Measurements from ENCODE around the gene NFASC.

Gene NFASC

DNA sequence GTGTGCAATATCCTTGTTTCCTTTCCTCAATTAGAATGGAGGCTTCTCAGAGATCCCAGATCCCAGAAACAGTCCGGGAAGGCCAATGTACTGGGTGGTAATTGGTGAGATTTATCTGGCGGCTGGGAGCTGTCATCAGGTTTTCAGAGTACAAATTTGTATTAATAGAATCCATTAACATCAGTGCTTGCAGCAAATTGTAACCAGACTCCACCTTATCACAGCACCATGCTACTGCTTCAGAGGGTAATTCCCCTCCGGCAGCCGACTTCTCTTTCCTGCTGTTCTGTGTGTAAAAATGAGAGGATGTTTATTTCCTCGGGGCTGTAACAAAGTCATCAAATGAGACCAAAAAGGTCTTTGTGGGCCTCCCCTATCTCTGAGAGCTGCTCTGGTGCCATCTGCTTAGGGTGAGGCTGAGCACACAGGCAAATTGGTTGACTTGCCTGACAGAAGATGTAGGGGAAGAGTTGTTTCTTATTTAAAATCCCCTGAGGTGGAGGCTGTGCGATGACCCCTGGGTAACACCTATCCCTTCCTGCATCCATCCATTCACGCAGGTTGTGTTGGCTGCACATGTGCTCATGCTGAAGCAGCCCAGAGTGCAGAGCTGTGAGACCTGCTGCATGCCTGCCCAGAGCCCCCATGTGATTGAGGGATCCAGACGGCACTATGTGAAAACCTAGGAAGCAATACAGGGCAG, 19.2 kb downstream of the NFASC start:
- Mint-ChIP-seq H3K27me3 (peaks cover 22% of the 10 kb centered on the region), H3K9me3 (no peaks in the 10 kb centered on the region), H3K36me3 (ENCODE audit: low read depth) (no peaks in the 10 kb centered on the region), H3K4me1 (ENCODE audit: low read depth) (no peaks in the 10 kb centered on the region), H3K27ac (no peak overlapping the region), H3K4me3 (no peak overlapping the region)

DNA sequence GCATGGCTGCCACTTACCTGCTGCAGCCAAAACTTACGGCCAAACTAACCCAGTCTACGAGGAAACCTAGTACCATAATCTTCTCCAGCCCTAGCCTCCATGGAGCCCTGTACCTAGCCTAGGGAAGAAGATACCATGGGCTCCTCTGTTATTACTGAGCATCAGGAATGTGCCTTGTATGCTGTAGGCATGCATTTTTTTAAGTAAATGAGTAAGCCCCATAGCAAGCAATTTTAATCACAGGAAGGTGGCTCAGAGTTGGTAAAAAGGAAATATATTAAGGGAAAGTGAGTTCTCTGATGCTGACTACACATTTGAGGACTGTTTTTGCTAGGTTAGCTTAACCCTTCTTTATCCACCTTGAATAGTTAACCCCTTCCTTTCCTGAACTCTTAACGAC, 21.2 kb downstream of the NFASC start:
- H3K9me3 Mint-ChIP-seq, result no peaks in the 10 kb centered on the region
- H3K4me1 Mint-ChIP-seq (ENCODE audit: low read depth), result no peaks in the 10 kb centered on the region
- H3K27me3 Mint-ChIP-seq, result peaks cover 29% of the 10 kb centered on the region
- H3K27ac Mint-ChIP-seq, result no peak overlapping the region
- no peaks in the 10 kb centered on the region for H3K36me3 Mint-ChIP-seq (ENCODE audit: low read depth)
- H3K4me3 Mint-ChIP-seq, result no peak overlapping the region

DNA sequence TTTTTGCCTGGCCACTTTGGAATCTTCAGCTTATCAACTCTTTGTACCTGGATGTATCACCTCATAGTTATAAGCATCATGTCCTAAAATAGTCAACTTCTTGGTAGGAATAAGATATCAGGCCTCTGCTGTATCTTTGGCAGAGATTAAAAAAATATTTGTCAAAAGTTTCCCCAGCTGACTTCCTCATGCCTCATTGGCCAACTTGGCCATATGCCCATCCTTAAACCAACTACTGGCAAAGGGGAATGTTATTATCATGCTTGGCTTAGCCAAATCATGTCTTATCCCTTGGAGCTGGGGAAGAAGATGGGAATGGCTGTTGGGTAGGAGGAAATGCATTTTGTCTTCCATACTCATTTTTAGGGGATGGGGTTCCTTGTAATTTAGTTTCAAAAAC, 23.4 kb downstream of the NFASC start:
- Mint-ChIP-seq H3K27ac (no peak overlapping the region), H3K36me3 (ENCODE audit: low read depth) (no peaks in the 10 kb centered on the region), H3K4me3 (no peak overlapping the region), H3K4me1 (ENCODE audit: low read depth) (no peaks in the 10 kb centered on the region), H3K9me3 (no peaks in the 10 kb centered on the region), H3K27me3 (peaks cover 39% of the 10 kb centered on the region)

DNA sequence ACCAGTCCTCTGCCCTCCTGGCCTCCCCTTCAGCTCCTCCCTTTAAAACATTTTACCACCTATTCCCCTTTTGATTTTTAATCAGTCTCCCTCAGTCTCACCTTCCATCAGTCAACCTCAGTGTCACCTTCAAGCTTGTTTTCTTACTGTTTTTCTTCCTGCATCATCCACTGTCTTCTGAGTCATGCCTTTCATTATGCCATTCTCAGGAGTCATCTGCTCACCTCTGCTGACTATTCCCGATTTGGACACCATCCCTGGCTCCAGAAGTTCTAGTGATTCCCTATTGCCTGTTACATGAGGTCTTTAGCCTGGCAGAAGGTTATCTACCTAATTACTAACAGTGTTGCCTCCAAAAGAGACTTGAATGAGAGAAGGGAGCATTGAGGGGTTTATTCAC, 23.9 kb downstream of the NFASC start:
- H3K9me3 Mint-ChIP-seq, result no peaks in the 10 kb centered on the region
- no peak overlapping the region for H3K4me3 Mint-ChIP-seq
- H3K36me3 Mint-ChIP-seq (ENCODE audit: low read depth), result no peaks in the 10 kb centered on the region
- no peak overlapping the region for H3K27ac Mint-ChIP-seq
- H3K27me3 Mint-ChIP-seq, result peaks cover 39% of the 10 kb centered on the region
- no peaks in the 10 kb centered on the region for H3K4me1 Mint-ChIP-seq (ENCODE audit: low read depth)

DNA sequence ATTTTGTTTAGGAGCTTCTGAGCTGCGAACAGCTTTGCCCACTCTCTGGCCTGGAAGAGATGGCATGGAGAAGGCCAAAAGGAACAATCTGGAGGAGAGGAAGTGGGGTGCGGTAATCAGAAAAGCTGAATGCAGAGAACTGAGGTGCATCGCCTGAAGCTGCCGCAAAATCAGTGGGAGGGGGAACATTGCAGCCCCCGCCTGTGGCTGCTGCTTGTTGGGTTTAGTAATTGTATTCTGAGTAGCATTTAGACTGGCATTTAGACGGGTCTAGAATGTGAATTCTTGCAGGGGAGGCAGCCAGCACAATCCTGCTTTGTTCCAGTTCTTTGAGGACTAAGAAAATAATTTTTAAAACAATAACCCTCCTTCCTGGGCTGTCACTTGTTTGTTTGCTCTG, 25.4 kb downstream of the NFASC start:
- Mint-ChIP-seq H3K27me3 (peaks cover 41% of the 10 kb centered on the region), H3K27ac (no peak overlapping the region), H3K9me3 (no peaks in the 10 kb centered on the region), H3K36me3 (ENCODE audit: low read depth) (no peaks in the 10 kb centered on the region), H3K4me3 (no peak overlapping the region), H3K4me1 (ENCODE audit: low read depth) (no peaks in the 10 kb centered on the region)

DNA sequence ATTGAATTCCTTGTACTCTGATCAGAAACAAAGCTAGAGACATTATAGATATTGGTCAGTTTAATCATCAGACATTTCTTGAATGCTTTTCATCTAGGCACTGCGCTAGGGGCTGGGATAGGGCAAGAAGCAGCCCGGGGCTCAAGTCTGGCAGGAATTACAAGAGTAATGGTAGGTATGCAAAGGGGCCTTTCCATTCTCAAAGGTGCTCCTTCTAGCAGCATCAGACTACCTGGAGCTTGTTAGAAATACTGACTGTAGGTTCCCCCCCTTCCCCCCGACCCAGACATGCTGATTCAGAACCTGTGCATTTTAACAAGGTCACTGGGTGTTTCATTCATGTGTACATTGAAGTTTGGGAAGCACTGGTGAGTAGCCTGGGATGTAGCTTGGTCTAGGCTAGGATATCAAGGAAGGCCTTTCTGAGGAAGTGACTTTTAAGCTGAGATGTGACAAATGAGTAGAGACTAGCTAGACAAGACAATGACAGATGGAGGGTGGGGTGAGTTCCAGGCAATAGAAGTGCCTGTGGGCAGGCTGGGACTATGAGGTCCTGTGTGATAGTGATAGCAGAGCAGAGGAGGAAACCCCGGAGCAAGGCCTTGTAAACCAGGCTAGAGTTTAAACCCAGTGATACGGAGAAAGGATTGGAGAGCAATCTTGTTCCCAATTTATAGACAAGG, 26.3 kb downstream of the NFASC start:
- Mint-ChIP-seq H3K27me3 (peaks cover 48% of the 10 kb centered on the region), H3K27ac (no peak overlapping the region), H3K4me3 (no peak overlapping the region), H3K36me3 (ENCODE audit: low read depth) (no peaks in the 10 kb centered on the region), H3K4me1 (ENCODE audit: low read depth) (no peaks in the 10 kb centered on the region), H3K9me3 (no peaks in the 10 kb centered on the region)

DNA sequence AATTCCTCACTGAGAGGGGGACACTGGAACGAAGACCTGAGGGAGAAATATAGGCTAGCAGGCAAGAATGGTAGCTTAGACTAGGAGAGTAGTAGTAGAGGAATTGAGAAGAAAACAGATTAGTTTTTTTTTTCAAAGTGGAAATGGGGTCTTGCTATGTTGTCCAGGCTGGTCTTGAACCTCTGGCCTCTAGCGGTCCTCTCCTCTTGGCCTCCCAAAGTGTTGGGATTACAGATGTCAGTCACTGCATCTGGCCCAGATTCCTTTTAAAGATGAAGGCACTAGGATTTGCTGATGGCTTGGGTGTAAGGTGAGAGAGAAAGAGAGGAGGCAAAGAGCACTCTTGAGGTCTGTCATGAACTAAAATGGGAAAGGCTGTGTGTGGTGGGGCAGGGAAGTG, 30.1 kb downstream of the NFASC start:
- Mint-ChIP-seq H3K27me3 (peaks cover 52% of the 10 kb centered on the region), H3K27ac (no peak overlapping the region), H3K4me1 (ENCODE audit: low read depth) (no peaks in the 10 kb centered on the region), H3K4me3 (no peak overlapping the region), H3K36me3 (ENCODE audit: low read depth) (no peaks in the 10 kb centered on the region), H3K9me3 (no peaks in the 10 kb centered on the region)

- no peaks in the 10 kb centered on the region for H3K4me1 Mint-ChIP-seq (ENCODE audit: low read depth)
- no peak overlapping the region for H3K4me3 Mint-ChIP-seq
- no peaks in the 10 kb centered on the region for H3K9me3 Mint-ChIP-seq
- H3K27me3 Mint-ChIP-seq, result peaks cover 41% of the 10 kb centered on the region
- no peak overlapping the region for H3K27ac Mint-ChIP-seq
- no peaks in the 10 kb centered on the region for H3K36me3 Mint-ChIP-seq (ENCODE audit: low read depth)
Observed at GRCh38 chr1:204902671-204903070, 32.0 kb downstream of the NFASC start.

- peaks cover 39% of the 10 kb centered on the region for H3K27me3 Mint-ChIP-seq
- no peak overlapping the region for H3K27ac Mint-ChIP-seq
- no peak overlapping the region for H3K4me3 Mint-ChIP-seq
- no peaks in the 10 kb centered on the region for H3K4me1 Mint-ChIP-seq (ENCODE audit: low read depth)
- H3K9me3 Mint-ChIP-seq, result no peaks in the 10 kb centered on the region
- no peaks in the 10 kb centered on the region for H3K36me3 Mint-ChIP-seq (ENCODE audit: low read depth)
Observed at GRCh38 chr1:204904228-204904810, 33.7 kb downstream of the NFASC start.

GRCh38 chr1:204909109-204909508, 38.4 kb downstream of the NFASC start:
- H3K4me3 Mint-ChIP-seq, result no peak overlapping the region
- peaks cover 30% of the 10 kb centered on the region for H3K27me3 Mint-ChIP-seq
- H3K4me1 Mint-ChIP-seq (ENCODE audit: low read depth), result no peaks in the 10 kb centered on the region
- H3K9me3 Mint-ChIP-seq, result no peaks in the 10 kb centered on the region
- H3K27ac Mint-ChIP-seq, result no peak overlapping the region
- no peaks in the 10 kb centered on the region for H3K36me3 Mint-ChIP-seq (ENCODE audit: low read depth)

DNA sequence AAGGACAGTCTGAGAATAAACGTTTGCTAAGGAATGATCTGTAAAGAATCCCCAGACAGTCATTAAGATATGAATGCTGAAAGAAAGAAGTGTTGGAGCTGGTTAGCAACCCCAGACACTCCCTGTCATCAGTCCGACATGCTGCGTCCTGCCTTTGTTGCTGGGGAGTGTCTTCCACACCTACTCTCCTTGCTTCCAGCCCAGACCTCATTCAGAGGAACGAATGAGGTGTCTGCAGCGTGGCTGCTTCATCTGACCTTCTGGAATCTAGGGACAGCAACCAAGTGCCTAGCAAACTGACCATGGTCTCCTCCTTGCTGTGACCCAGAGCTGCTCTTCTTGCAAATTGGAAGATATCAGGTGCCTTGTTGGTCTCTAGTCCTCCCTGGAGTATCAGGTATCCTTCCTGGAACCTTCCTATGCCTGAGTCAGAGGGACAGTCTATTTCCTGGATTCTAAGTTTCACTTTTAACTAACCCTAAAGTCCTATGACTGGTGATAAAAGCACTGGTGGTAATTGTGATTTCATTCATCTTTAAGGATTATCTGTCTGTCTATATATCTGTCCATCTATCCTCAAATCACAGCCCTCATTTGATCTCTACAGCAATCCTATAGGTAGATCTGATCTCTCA, 45.3 kb downstream of the NFASC start:
- Mint-ChIP-seq H3K27ac (no peak overlapping the region), H3K36me3 (ENCODE audit: low read depth) (no peaks in the 10 kb centered on the region), H3K4me3 (no peak overlapping the region), H3K27me3 (peaks cover 14% of the 10 kb centered on the region), H3K4me1 (ENCODE audit: low read depth) (no peaks in the 10 kb centered on the region), H3K9me3 (peaks cover 5% of the 10 kb centered on the region)

GRCh38 chr1:204917802-204918201, 47.1 kb downstream of the NFASC start:
- H3K36me3 Mint-ChIP-seq (ENCODE audit: low read depth), result no peaks in the 10 kb centered on the region
- H3K4me1 Mint-ChIP-seq (ENCODE audit: low read depth), result no peaks in the 10 kb centered on the region
- peaks cover 9% of the 10 kb centered on the region for H3K27me3 Mint-ChIP-seq
- no peak overlapping the region for H3K4me3 Mint-ChIP-seq
- H3K9me3 Mint-ChIP-seq, result peaks cover 5% of the 10 kb centered on the region
- no peak overlapping the region for H3K27ac Mint-ChIP-seq

- H3K27ac Mint-ChIP-seq, result no peak overlapping the region
- H3K4me3 Mint-ChIP-seq, result no peak overlapping the region
- no peaks in the 10 kb centered on the region for H3K4me1 Mint-ChIP-seq (ENCODE audit: low read depth)
- H3K9me3 Mint-ChIP-seq, result no peaks in the 10 kb centered on the region
- peaks cover 4% of the 10 kb centered on the region for H3K27me3 Mint-ChIP-seq
- no peaks in the 10 kb centered on the region for H3K36me3 Mint-ChIP-seq (ENCODE audit: low read depth)
Observed at GRCh38 chr1:204920511-204920910, 49.8 kb downstream of the NFASC start.

DNA sequence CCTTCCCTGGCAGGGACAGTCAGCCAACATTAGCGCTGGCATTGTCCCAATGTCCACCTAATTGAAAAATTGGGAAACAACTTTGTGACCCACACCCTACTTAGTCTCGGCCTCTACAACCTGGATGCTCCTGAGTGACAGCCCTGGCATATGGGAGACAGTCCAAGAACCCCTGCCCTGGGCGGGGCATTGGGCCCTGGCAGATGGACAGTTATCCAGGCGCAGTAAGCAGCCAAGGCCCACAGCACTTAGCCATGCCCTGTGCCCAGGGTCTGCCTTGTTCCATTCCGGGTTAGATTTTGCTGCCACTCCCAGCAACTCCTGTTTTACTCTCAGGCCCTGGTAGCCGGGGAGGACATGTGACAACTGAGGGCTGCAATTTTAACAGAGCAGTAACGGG, 50.3 kb downstream of the NFASC start:
- Mint-ChIP-seq H3K27ac (no peak overlapping the region), H3K9me3 (no peaks in the 10 kb centered on the region), H3K4me1 (ENCODE audit: low read depth) (no peaks in the 10 kb centered on the region), H3K27me3 (peaks cover 4% of the 10 kb centered on the region), H3K36me3 (ENCODE audit: low read depth) (no peaks in the 10 kb centered on the region), H3K4me3 (no peak overlapping the region)

DNA sequence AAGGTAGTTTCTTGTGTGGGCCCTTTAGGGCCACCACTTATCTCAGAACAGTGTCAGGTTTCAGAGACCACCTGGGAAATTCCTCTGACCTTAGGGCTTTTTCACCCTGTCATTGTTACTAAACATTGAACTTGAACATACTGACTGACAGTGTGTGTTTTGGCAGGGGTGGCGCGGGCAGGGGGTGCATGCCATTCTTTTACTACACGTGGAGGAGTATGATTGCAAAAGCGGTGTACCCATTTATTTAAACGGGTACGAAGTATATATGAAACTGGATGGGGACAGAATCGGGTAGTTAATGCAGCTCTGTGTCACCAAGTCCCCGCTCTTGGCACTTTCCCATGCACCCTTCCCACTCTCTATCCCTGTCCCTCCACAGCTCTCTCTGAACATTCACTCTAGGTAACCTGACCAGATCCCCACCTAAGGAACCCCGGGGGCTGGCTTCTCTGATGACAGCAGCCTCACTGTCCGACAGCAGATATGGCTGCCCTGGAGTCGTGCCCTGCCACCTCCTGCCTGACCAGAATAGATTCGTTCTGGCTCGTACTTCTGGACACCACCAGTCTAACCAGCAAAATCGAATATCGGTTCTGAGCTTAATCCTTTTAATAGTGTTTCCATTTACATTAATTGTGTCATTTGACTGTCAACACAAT, 51.3 kb downstream of the NFASC start:
- H3K36me3 Mint-ChIP-seq (ENCODE audit: low read depth), result no peaks in the 10 kb centered on the region
- no peak overlapping the region for H3K27ac Mint-ChIP-seq
- H3K27me3 Mint-ChIP-seq, result peaks cover 4% of the 10 kb centered on the region

More for the DNA sequence above, 51.3 kb downstream of the NFASC start:
- Mint-ChIP-seq H3K4me3 (no peak overlapping the region), H3K4me1 (ENCODE audit: low read depth) (no peaks in the 10 kb centered on the region), H3K9me3 (no peaks in the 10 kb centered on the region)
